GM19455 (cell line): ENCODE results near the gene PPIA.
"Not testable (repeated sequence)": the region's sequence is repeated elsewhere in the genome, so short reads cannot be mapped to it uniquely, and the experiment has no call there.

Source experiments
- ATAC-seq: cut with Tn5 transposase; IDR thresholded peaks from one replicate; pipeline ENCODE4 v1.9.1; 2021; ENCODE audit not compliant: unreplicated experiment

Gene PPIA

DNA sequence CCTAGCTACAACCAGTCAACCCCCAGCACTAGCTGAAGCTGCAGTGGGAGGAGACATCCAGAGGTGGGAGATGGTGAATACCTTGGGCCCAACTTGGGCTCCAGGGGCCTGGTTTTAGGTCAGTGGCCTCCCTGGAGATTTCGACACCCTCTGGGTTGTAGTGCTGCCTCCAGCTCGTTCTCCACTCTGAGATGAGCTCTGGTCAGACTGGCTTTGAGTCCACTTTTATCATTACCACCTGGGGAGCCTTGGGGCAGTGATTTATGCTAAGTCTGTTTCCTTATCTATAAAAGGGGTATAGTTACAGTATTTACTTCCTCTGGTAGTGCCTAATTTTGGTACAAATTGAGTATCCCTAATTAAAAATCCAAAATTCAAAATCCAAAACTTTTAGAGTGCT, 22.8 kb downstream of the PPIA start:
- no peak for ATAC-seq

DNA sequence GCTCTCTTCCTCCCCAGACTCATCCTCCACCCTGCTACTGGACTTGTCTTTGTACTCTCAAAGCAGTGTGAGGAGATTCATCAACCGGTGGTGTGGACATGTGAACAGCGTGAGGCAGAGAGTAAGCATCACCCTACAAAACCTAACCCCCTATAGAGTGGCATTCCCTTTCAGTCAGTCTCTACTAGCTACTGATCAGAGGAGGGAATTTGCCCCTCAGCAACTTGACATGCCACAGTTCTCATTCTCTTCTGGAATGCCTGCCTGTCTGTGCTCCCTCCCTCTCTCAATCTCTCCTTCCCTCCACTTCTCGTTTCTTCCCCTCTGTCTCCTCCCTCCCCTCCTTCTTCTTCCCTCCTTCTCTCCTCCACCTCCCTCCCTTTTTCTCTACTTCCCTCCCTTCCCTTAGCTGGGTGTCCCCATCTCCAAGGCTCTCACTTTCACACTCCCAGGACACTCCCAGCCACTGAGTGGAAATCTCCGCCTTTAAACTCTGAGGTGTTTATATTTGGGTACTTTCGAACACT, 26.8 kb downstream of the PPIA start:
- ATAC-seq = no peak

DNA sequence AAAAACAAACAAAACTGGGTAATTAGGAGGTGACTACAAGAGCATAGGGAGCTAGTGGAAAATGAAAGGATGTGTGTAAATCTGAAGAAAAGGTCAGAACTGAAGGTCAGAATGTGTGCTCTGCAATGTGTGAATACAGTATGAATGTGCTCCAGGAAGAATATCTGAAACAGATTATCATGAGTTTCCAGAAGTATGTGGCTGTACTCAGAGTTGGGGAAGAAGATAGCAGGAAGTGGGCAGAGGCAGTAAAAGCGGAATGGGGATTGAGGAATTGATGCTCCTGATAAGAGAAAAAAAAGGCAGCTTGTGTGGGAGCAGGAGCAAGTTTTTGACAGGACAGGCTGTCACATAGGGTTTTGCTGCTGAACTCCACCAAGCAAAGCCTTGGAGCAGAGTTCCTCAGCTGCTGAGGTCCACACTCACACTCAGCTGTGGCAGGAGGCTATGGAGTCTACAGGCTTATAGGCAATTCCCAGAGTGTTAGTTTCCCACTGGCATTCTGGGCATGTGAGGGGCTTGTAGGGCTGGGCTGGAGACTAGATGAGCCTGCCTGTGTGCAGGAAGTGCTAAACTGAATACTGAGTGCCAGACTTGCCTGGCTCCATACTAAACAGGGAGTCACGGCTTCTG, 28.5 kb downstream of the PPIA start:
- ATAC-seq = no peak

- ATAC-seq = no peak
These were observed 31.1 kb downstream of the PPIA start for GRCh38 chr7:44827567-44827966.

- ATAC-seq = no peak
These were observed 42.3 kb downstream of the PPIA start for GRCh38 chr7:44838751-44839150.

DNA sequence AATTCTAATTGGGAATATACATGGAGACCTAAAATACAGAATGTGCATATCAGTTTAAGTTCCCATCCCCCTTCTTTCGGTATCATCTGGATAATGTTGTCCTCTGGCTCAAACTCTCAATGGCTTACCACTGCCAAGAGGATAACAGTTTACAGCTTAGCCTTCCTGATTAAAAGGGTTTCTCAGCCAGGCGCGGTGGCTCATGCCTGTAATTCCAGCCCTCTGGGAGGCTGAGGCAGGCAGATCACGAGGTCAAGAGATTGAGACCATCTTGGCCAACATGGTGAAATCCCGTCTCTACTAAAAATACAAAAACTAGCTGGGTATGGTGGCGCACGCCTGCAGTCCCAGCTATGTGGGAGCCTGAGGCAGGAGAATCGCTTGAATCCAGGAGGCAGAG, 46.2 kb downstream of the PPIA start:
- not testable (repeated sequence) for ATAC-seq

DNA sequence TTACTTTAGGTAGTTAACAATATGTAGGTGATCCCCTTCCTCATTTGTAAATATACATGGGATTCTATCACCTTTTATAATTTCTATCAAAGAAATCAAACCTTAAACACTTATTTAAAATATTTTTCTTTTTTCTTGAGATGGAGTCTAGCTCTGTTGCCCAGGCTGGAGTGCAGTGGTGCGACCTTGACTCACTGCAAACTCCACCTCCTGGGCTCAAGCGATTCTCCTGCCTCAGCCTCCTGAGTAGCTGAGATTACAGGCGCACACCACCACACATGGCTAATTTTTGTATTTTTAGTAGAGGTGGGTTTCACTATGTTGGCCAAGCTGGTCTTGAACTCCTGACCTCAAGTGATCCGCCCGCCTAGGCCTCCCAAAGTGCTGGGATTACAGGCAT, 47.0 kb downstream of the PPIA start:
- ATAC-seq = not testable (repeated sequence)

DNA sequence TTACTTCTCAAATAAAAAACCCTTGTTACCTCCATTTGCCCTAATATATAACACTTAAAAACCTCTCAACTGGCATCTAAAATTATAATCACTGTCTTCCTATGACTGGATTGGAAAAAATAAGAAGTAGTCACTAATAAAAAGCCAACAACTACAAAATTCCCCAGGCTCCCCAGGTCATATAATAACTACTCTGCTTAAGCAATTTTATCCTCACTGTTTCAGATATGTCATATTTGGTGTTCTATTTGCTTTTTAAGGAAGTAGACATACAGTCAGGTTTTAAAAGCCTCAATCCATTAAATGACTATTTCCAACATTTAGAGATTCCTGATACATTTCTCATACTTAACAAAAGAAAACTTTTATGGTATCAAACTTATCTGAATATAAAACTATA, 49.0 kb downstream of the PPIA start:
- ATAC-seq = no peak

- ATAC-seq = not testable (repeated sequence)
These were observed 49.9 kb downstream of the PPIA start for GRCh38 chr7:44846390-44846789.

GRCh38 chr7:44846816-44847508, 50.5 kb downstream of the PPIA start:
- ATAC-seq = no peak

- peak; percentile 74 for ATAC-seq
These were observed 51.0 kb downstream of the PPIA start for GRCh38 chr7:44847509-44847919.

DNA sequence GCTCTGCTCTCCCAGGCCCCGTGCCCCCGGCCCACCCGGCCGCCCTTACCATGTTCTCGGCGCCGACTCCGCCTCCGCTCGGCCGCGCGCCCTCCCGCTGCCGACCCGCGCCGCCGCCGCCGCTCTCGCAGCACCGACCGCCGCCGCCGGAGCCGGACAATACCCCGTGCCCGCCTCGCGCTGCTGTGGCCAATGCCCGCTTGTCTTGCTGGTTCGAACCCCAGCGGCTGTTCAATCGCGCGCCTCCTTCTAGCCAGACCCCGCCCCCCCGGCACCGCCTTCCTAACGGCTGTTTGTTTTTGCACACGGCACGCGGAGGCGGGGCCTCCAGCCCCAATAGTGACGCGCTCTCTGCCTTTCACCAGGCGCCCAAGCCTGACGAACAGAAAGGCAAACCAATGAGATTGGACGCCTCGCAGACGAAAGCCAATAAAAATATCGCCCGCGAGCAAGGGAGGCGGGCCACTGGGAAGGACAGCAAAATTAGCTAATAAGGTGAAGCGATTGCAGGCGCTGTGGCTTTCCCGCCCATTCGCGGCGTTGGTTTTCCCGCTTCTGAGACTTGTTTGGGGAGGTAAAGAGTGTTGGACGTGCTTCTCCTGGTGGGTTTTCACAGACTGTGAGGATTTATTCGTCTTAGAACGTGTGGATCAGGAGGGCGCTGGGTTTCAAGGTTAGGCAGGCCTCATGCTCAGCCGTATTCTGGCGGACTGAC, 51.6 kb downstream of the PPIA start, which contains the start of gene H2AZ2:
Gene H2AZ2, minus strand, starts transcription at position 168 of the 715 bp plus-strand sequence. Its CDS starts 116 bp downstream, at position 52.
- peak; percentile 86 for ATAC-seq

- no peak for ATAC-seq
These were observed 52.9 kb downstream of the PPIA start for GRCh38 chr7:44849259-44849884.

- no peak for ATAC-seq
These were observed 53.5 kb downstream of the PPIA start for GRCh38 chr7:44849885-44850544.

- ATAC-seq = no peak
These were observed 56.1 kb downstream of the PPIA start for GRCh38 chr7:44852590-44852989.
